Right lobe of liver (tissue), 4 donors: ENCODE measurements around the gene CENPX.

Experiments
- CTCF ChIP-seq, 4 donors: fragments of 200-600 bp in 3 of 4; fragments of 450-650 bp in 1 of 4; IDR thresholded peaks; one replicate each; pipeline versions ENCODE4 v1.5.1 to v1.8.0; 2016 to 2022; ENCODE audit warnings: antibody characterized with exemption in 4 of 4, mild to moderate bottlenecking in 2 of 4
- POLR2A ChIP-seq: fragments of 450-650 bp; IDR thresholded peaks from one replicate; pipeline ENCODE4 v1.6.1; 2017; ENCODE audit warnings: antibody characterized with exemption, mild to moderate bottlenecking
- donor health status: DM: no; HTN: no; CAD: no.
- donor health status: DM: no; HTN: no; CAD: no.
- donor health status: DM: no; HTN: yes; CAD: no.

DNA sequence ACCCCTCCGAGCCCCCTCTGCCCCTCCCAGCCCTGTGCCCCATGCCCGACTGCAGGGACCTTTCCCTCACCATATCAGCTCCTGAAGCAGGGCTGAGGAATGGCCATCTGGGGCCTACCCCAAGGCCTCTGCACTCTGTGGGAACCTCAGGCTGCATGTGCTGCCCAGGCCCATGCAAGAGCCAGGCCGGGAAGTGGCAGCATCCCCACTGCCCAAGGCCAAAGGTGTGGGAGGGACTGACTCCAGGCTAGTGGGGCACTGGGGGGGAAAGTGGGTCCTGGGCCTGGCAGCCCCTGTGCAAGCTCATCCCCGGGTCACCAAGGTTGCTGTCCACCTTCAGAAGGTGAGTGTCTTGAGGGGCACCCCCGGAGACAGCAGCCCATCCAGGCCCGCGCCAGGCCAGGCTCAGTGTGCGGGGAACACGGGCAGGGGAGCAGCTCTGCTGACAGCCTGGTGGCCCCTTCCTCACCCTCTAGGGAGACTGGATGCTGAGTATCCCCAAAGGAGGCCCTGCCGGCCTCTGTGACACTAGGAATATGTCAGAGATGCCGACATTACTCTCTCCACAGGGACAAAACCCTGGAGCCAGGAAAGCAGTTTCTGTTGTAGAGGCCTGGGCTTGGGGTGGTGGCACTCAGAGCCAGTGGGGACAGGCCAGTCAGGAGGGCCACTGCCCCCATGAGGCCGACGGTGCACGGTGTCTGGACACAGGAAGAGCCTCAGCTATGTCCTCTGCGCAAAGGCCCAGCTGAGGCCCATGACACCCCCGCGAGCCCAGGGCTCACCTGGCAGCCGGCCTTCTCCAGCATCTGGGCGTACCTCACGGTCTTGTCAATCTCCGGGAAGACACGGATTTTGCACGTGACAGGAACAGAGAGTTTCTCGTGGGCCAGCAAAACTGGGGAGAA is 39.7 kb upstream of the CENPX start:
- TF ChIP-seq CTCF (IDR thresholded peaks at IDR 0.05) (peak in 1 of 4 donors; percentile 5), POLR2A (no peak)
